Pulmonary artery endothelial cell (primary cell): ENCODE data around the gene FBXL2. TPM values are rescaled to one million over a fixed set of nuclear protein-coding genes. Genes with fewer than 3 reads are reported as not detected.

ENCODE experiments used
- DNase-seq: peaks from one replicate; pipeline ENCODE4 v3.0.0-alpha.2; 2011; ENCODE audit warnings: low read depth, low spot score
- total RNA-seq: library from RNA; depleted of rRNA; stranded (reverse); fragments of >200 nt; gene quantifications from 2 replicates; pipeline ENCODE4 v1.2.3, GENCODE V29; 2014

The FBXL2 gene
- total RNA-seq = 14.5 and 15.2 TPM in 2 replicates

GRCh38 chr3:33277193-33277882, at the start of gene FBXL2:
Gene FBXL2 (plus strand): TSS chr3:33277442. CDS start chr3:33277513, 71 bp downstream.
- DNase-seq = peak; percentile 26

- no peak for DNase-seq
These were observed 48.2 kb upstream of the FBXL2 start for GRCh38 chr3:33229066-33229465.

- DNase-seq = no peak
These were observed 47.3 kb upstream of the FBXL2 start for GRCh38 chr3:33229947-33230346.

- DNase-seq = no peak
These were observed 45.3 kb upstream of the FBXL2 start for GRCh38 chr3:33231756-33232465.

DNA sequence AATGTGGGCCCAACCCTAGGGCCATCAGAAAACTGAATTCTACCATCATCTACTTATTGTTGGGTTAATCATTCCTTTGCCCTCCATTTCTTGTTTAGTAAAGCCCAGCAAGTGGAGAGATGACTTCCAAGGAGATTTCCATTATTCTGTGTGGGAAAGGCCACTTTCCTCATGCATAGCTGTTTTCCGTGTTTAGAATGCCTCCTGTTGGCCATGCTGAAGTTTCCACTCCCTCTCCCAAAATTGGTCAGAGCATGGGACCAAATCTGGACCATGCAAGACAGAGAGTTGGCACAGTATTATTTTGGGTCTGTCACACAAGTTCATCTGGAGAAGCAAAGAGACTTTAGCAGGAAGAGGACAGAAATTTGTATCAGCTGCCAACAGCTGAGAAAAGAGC, 43.4 kb upstream of the FBXL2 start:
- no peak for DNase-seq

- no peak for DNase-seq
These were observed 41.2 kb upstream of the FBXL2 start for GRCh38 chr3:33236005-33236404.

DNA sequence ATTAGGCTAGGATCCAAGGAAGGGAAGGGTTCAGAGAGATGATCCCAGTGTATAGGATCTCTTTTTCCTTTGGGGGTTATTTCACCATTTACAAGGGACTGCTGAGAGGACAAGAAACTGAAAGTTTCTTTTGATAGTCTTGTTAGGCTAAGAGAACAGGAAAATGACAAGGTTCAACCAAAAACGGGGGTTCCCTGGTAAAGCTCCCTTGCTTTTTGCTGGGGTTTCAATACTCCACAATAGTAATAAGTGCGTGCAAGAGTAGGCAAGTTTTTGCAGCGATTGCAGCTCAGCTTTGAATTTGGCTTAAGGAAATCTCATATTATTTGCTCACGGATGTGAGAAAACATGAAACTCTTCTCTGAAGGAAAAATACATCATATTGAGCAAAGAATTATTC, 39.8 kb upstream of the FBXL2 start:
- DNase-seq = no peak

DNA sequence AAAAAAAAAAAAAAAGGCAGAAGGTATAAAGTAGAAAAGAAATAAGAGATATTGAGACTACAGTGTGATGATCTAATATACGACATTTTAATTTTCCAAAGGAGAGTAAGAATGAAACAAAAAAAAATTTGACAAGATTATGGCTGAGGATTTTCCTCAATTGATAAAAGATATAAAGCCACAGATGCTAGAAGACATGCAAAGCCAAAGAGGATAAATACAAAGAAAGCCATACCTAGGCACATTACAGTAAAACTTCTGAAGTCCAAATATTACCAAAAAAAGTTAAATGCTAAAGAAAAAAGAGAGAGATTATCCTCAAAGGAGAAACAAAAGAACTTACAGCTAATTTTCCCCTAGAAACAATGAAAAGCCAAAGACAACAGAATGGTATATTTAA, 38.3 kb upstream of the FBXL2 start:
- no peak for DNase-seq

- DNase-seq = no peak
These were observed 37.0 kb upstream of the FBXL2 start for GRCh38 chr3:33240261-33240660.

DNA sequence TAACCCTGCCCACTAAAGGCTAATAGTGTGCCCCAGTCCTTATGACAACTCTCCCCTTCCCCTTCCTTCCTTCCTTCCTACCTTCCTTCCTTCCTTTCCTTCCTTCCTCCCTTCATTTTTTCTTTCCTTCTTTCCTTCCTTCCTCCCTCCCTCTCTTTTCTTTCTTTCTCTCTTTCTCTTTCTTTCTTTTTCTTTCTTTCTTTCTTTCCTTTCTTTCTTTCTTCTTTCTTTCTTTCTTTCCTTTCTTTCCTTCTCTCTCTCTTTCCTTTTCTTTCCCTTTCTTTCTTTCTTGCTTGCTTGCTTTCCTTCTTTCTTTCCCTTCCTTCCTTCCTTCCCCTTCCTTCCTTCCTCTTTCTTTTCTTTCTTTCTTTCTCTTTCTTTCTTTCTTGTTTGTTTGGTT, 30.5 kb upstream of the FBXL2 start:
- no peak for DNase-seq

DNA sequence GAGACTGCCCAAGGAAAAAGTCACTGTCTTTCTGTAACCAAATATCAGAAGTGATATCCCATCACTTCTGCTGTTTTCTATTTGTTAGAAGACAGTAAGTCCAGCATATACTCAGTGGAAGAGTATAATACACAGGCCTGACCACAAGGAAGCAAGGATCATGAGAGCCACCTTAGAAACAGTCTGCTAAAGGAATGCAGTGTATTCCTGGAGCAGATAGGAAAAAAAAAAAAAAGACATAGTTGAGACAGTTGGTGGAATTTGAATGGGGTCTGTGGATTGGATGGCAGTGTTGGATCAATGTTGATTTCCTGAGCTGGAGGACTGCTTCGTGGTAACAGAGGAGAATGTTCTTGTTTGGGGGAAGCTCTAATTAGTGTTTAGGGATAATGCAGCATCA, 26.5 kb upstream of the FBXL2 start:
- DNase-seq = no peak

DNA sequence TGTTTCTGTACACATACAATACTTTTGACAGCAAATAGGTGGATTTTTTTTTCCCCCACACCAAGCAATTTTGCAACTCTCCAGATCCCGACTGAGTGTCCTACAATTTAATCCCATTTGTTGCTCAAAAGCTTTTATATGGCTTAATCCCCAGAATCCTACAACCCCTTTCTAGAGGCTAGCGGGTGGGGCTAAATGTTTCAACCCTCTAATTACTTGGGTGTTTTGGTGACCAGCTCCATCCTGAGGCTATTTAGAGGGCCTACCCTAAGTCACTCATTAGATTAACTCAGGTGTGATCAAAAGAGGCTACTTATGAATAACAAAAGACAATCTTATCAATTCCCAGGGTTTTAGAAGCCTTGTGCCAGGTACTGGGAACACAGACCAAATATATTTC, 21.0 kb upstream of the FBXL2 start:
- DNase-seq = no peak

DNA sequence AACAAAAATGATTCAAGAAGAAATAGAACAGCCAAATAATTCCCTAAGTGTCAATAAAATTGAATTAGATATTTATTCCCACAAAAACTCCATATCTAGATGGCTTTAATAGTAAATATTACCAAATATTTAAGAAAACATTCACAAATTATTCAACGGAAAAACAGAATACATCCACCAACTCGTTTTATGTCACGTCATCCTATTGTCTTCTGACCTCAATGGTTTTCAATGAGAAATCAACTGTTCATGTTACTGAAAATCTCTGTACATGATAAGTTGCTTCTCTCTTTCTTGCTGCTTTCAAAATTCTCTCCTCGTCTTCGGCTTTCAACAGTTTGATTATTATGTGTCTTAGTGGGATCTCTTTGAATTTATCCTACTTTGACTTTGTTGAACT, 17.1 kb upstream of the FBXL2 start:
- no peak for DNase-seq

DNA sequence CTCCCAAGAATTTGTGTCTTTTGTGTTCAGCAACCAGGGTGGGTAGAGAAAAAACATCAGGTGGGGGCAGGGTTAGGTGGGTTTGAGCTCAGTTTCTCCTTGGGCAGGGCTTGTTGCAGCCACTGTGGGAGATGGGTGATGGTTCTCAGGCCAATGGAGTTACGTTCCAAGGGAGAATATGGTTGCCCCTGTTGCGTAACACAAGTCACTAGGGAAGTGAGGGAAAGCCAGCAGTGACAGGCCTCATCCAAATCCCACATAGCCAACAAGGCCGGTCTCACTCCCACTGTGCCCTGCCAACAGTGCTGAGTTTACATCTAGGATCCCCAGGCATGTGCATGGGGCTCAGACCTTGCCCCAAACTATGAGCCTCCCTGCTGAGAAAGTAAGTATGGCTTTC, 7.9 kb upstream of the FBXL2 start:
- DNase-seq = no peak

DNA sequence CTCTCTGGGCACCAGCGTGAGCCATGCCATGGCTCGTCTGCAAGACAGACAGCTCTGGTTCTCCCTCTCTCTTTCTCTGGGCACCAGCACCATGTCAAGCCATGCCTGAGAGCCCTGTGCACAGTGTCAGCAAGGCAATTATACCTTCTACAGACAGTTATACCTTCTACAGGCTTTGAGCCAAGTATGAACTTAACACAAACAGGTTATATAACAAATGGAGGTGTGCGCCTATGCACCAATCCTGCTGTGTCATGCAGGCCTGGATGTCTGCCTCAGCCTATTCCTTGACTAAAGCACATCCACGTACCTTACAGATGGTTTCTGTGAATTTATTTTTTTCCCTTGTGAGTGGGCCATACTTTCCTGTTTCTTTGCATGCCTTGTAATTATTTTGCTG, 5.9 kb upstream of the FBXL2 start:
- DNase-seq = no peak

DNA sequence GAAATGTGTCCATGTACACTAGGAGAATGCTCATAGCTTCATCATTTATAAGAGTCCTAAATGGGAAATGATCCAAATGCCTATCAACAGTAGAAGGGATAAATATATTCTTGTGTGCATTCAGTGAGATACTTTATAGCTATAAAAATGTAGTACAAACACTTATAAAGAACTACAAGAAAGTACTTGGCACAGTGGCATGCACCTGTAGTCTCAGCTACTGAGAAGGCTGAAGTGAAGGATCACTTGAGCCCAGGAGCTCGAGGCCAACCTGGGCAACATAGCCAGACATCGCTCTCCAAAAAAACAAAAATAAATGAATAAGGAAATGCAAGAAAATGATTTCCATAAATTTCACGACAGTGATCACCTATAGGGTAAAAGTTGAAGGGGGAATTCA, 3.6 kb upstream of the FBXL2 start:
- DNase-seq = no peak

DNA sequence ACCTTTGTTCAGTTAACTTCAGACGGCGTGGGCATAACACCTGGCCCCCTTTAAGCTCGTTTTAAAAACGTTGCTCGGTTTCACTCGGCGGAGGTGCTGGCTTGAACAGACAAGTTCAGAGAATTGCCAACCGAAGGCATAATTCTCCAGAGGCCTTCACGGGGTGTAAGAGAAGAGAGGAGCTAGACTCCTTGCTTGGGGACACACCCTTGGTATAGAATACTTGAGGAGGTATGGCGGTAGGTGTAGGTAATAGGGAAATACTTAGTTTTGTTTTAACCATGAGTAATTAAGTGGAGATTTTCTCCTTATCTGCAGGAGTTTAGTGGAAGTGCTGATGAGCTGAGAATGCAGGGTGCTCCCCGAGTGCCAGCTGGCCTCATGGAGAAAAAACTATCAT, 921 bp downstream of the FBXL2 start:
- DNase-seq = no peak

- no peak for DNase-seq
These were observed 10.5 kb downstream of the FBXL2 start for GRCh38 chr3:33287672-33288282.

GRCh38 chr3:33299395-33300081, 22.3 kb downstream of the FBXL2 start:
- DNase-seq = no peak

GRCh38 chr3:33312361-33312760, 35.1 kb downstream of the FBXL2 start:
- peak; percentile 66 for DNase-seq

GRCh38 chr3:33313331-33313730, 36.1 kb downstream of the FBXL2 start:
- no peak for DNase-seq

DNA sequence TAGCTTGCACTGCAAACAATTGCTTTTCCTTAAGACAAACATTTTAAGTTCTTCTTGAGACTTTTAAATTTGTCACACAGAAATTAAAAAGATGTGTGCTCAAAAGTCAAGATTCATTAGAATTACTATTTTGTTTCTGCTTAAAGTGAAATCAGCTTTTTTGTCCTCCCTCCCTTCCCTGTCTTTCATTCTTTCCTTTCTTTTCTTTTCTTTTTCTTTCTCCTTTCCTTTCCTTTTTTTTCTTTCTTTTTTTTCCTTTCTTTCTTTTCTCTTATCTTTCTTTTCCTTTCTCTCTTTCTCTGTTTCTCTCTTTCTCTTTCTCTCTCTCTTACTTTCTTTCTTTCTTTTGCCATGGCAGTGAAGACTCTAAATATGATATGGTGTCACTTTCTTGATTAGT, 37.8 kb downstream of the FBXL2 start:
- no peak for DNase-seq
